K562 (cell line): ENCODE measurements around the gene TMEM120B. TPM values are rescaled to one million over a fixed set of nuclear protein-coding genes. Genes with fewer than 3 reads are reported as not detected.
A peak's percentile ranks its signal among the peaks of the same experiment; 100 is the strongest.

Experiments
- ARID1B ChIP-seq: fragments of 450-650 bp; IDR thresholded peaks from 2 replicates; pipeline ENCODE4 v1.6.1; 2016; ENCODE audit warnings: antibody characterized with exemption, mild to moderate bottlenecking, inconsistent platforms
- ATF7 ChIP-seq: fragments of 450-650 bp; IDR thresholded peaks from 2 replicates; pipeline ENCODE4 v1.7.1; 2014; ENCODE audit warnings: mild to moderate bottlenecking, moderate library complexity
- DMBX1 ChIP-seq: fragments of 250-450 bp; sonication (Bioruptor Pico); IDR thresholded peaks from 2 replicates; pipeline ENCODE4 v1.8.0; 2022; ENCODE audit warnings: inconsistent platforms, mild to moderate bottlenecking, moderate library complexity, borderline replicate concordance
- HDAC1 ChIP-seq, 2 experiments: fragments of 450-650 bp; IDR thresholded peaks; 2 replicates each; pipeline ENCODE4 v1.6.1; 2016 to 2017; ENCODE audit warnings: inconsistent platforms in 1 of 2, mild to moderate bottlenecking in 1 of 2, moderate library complexity in 1 of 2
- KDM4B ChIP-seq, 2 experiments: fragments of 450-650 bp in 1 of 2; sonication (generic) in 1 of 2; IDR thresholded peaks; 2 replicates each; pipeline ENCODE4 v1.6.1; 2016 to 2017; ENCODE audit warnings: borderline replicate concordance in 2 of 2, antibody characterized with exemption in 1 of 2, low read depth in 1 of 2, mild to moderate bottlenecking in 1 of 2
- L3MBTL2 ChIP-seq: fragments of 450-650 bp; IDR thresholded peaks from 2 replicates; pipeline ENCODE4 v1.6.1; 2016; ENCODE audit warnings: mild to moderate bottlenecking, moderate library complexity
- MAZ ChIP-seq, 2 experiments: fragments of 450-650 bp in 1 of 2; sonication (generic) in 1 of 2; formaldehyde crosslinking; IDR thresholded peaks in 1 of 2; conservative IDR thresholded peaks in 1 of 2; 2 replicates each; pipeline versions ENCODE4 v1.4.0 to v1.5.0; 2020; ENCODE audit warnings: mild to moderate bottlenecking in 1 of 2, missing genetic modification reagents in 1 of 2
- MYC ChIP-seq, 2 experiments: fragments of 250-450 bp in 1 of 2; sonication (Bioruptor Pico) in 1 of 2; IDR thresholded peaks; 2 replicates each; pipeline versions ENCODE4 v1.5.1 to v1.6.1; 2012 to 2021; ENCODE audit warnings: low read depth in 2 of 2, borderline replicate concordance in 1 of 2, improper control_type of control experiment in 1 of 2, low read length in 1 of 2, mild to moderate bottlenecking in 1 of 2, moderate library complexity in 1 of 2
- PTRF ChIP-seq: fragments of 450-650 bp; IDR thresholded peaks from 2 replicates; pipeline ENCODE4 v1.6.1; 2016; ENCODE audit warnings: mild to moderate bottlenecking, missing genetic modification characterization, missing compliant biosample characterization
- RAD51 ChIP-seq: fragments of 450-650 bp; IDR thresholded peaks from 2 replicates; pipeline ENCODE4 v1.7.1; 2016; ENCODE audit warnings: low read depth, mild to moderate bottlenecking, borderline replicate concordance
- RBFOX2 ChIP-seq: fragments of 200-400 bp; formaldehyde crosslinking; IDR thresholded peaks from 2 replicates; pipeline ENCODE4 v1.6.1; 2017; ENCODE audit warnings: low read depth, mild to moderate bottlenecking, low read length, moderate library complexity
- SIN3A ChIP-seq, 2 experiments: fragments of 150-350 bp in 1 of 2; IDR thresholded peaks; 2 replicates each; pipeline ENCODE4 v1.6.1; 2011 to 2016; ENCODE audit warnings: borderline replicate concordance in 2 of 2, low read depth in 2 of 2, low read length in 2 of 2, mild to moderate bottlenecking in 2 of 2, moderate library complexity in 2 of 2; ENCODE audit not compliant: control insufficient read depth in 1 of 2
- SMARCA4 ChIP-seq: fragments of 450-650 bp; IDR thresholded peaks from 2 replicates; pipeline ENCODE4 v1.6.1; 2016
- ZNF143 ChIP-seq: sonication (generic); formaldehyde crosslinking; IDR thresholded peaks from 2 replicates; pipeline ENCODE4 v1.9.0; 2022; ENCODE audit warnings: mild to moderate bottlenecking, missing genetic modification reagents
- ZNF780A ChIP-seq: fragments of 250-450 bp; sonication (Bioruptor Pico); IDR thresholded peaks from 2 replicates; pipeline ENCODE4 v1.5.0; 2021; ENCODE audit warnings: mild to moderate bottlenecking
- polyA plus RNA-seq, 8 experiments: library from polyadenylated mRNA; depleted of rRNA in 4 of 8; stranded (reverse) in 5 of 8; unstranded in 3 of 8; fragments of >200 nt; fragmentation: Nextera tagmentation in 2 of 8; fragmentation: Illumina TruSeq in 1 of 8; extraction: Ambion mirVana in 2 of 8; extraction: Trizol in 1 of 8; gene quantifications; 2 replicates each; pipeline versions ENCODE4 v1.2.1 to v1.2.3, GENCODE V29; 2011 to 2014; ENCODE audit warnings: inconsistent platforms in 1 of 8, missing spikeins in 1 of 8
- total RNA-seq, 7 experiments: library from RNA; depleted of rRNA in 6 of 7; stranded (reverse); fragments of >200 nt in 6 of 7; fragmentation: Illumina TruSeq in 2 of 7; extraction: Trizol in 2 of 7; gene quantifications; 2 replicates each; pipeline versions ENCODE4 v1.2.1 to v1.2.3, GENCODE V29; 2011 to 2021; ENCODE audit warnings: low replicate concordance in 1 of 7
- TF ChIP-seq, protein P1 (sequence below), 2 experiments: fragments of 250-450 bp in 1 of 2; fragments of 450-650 bp in 1 of 2; sonication (Bioruptor Pico) in 1 of 2; IDR thresholded peaks; 2 replicates each; pipeline versions ENCODE4 v1.6.1 to v1.8.0; 2016 to 2021; ENCODE audit warnings: mild to moderate bottlenecking in 2 of 2, moderate library complexity in 2 of 2, missing compliant biosample characterization in 1 of 2, missing genetic modification characterization in 1 of 2
- TF ChIP-seq, protein P2 (sequence below): sonication (generic); formaldehyde crosslinking; IDR thresholded peaks from 2 replicates; pipeline ENCODE4 v1.9.0; 2022; ENCODE audit warnings: mild to moderate bottlenecking, missing genetic modification reagents
- TF ChIP-seq, protein P3 (sequence below): sonication (generic); formaldehyde crosslinking; IDR thresholded peaks from 2 replicates; pipeline ENCODE4 v1.8.0; 2022; ENCODE audit warnings: mild to moderate bottlenecking, missing genetic modification reagents

TMEM120B gene
- total and polyA plus RNA-seq, 9 of the 15 experiments (the other 6 are each of a cell fraction or from before 2014, with no cell fraction given): 1.7 to 18.6 (median 7.4) TPM

DNA sequence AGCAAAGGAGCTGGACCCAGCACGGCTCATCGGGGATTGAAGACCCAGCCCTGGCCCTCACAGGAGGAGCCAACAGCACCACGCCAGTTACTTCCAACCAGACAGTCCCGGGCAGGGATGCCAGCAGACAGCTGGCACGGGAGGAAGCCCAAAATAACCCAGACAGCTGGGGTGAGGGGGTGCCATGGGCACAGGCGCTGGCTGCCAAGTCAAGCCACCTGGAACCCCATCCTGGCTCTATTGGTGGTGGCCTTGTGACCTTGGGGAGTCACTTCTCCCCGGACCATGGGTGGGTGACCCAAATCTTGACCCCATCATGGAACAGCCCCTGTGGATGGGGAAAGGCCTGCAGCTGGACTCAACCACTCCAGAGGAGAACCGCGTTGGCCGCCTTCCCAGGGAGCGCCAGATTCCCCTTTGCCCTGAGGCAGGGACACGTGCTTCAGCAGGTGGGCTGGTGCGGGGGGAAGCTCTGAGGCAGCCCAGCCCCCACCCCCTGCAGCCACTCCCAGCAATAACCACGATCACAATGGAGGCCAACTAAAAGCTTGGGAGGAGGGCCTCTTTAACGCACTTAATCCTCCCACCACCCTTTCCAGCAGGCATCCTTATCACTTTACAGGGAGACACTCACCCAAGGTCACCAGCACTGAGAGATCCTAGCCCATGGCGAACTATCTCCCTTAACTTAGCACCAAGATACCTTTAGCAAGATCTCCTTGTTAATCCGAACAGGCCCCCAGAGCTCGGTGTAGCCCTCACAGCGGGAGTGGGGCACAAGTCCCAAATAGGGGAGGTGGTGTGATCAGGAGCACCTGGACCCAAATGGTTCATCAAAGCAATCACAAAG is 85.6 kb downstream of the TMEM120B start (continued):
- TF ChIP-seq MYC (IDR thresholded peaks at IDR 0.05; ENCODE audit: low read depth, low read length): peak; percentile 88
- TF ChIP-seq MYC (CRISPR knock-in tag; IDR thresholded peaks at IDR 0.05; ENCODE audit: borderline replicate concordance, low read depth): peak; percentile 58; the same call in 1 of the 2 replicates
- 0 out of 2 replicates have a peak, but pooled peaks have one; percentile 27 for TF ChIP-seq RAD51
- TF ChIP-seq, protein P1, sequence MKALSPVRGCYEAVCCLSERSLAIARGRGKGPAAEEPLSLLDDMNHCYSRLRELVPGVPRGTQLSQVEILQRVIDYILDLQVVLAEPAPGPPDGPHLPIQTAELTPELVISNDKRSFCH (CRISPR knock-in tag; IDR thresholded peaks at IDR 0.05): no peak
- TF ChIP-seq, protein P1 (tag; IDR thresholded peaks at IDR 0.05): no peak
- TF ChIP-seq MAZ (CRISPR knock-in tag; conservative IDR thresholded peaks at IDR 0.05 in 1 of 2, IDR thresholded peaks at IDR 0.05 in 1 of 2): 0 out of 4 replicates have a peak, but pooled peaks of 1 of the 2 experiments have one; percentile 38
- TF ChIP-seq ATF7: peak; percentile 22; the same call in 1 of the 2 replicates
- TF ChIP-seq HDAC1 (IDR thresholded peaks at IDR 0.05): peak in 1 of 2 experiments; percentile 63; a peak in 1 of 4 replicates
- TF ChIP-seq ZNF780A: no peak
- TF ChIP-seq ZNF143: no peak
- 0 out of 4 replicates have a peak, but pooled peaks of 1 of the 2 experiments have one; percentile 31 for TF ChIP-seq KDM4B (IDR thresholded peaks at IDR 0.05; ENCODE audit: borderline replicate concordance in 2 of 2, low read depth in 1 of 2)
- no peak for TF ChIP-seq PTRF (tag)
- TF ChIP-seq L3MBTL2: peak; percentile 70
- TF ChIP-seq, protein P2, sequence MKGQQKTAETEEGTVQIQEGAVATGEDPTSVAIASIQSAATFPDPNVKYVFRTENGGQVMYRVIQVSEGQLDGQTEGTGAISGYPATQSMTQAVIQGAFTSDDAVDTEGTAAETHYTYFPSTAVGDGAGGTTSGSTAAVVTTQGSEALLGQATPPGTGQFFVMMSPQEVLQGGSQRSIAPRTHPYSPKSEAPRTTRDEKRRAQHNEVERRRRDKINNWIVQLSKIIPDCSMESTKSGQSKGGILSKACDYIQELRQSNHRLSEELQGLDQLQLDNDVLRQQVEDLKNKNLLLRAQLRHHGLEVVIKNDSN (CRISPR knock-in tag): peak; percentile 68
- TF ChIP-seq, protein P3, sequence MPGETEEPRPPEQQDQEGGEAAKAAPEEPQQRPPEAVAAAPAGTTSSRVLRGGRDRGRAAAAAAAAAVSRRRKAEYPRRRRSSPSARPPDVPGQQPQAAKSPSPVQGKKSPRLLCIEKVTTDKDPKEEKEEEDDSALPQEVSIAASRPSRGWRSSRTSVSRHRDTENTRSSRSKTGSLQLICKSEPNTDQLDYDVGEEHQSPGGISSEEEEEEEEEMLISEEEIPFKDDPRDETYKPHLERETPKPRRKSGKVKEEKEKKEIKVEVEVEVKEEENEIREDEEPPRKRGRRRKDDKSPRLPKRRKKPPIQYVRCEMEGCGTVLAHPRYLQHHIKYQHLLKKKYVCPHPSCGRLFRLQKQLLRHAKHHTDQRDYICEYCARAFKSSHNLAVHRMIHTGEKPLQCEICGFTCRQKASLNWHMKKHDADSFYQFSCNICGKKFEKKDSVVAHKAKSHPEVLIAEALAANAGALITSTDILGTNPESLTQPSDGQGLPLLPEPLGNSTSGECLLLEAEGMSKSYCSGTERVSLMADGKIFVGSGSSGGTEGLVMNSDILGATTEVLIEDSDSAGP: no peak
- peak; percentile 16; the same call in 1 of the 2 replicates for TF ChIP-seq SMARCA4
- peak; percentile 62; the same call in 1 of the 2 replicates for TF ChIP-seq DMBX1
- TF ChIP-seq RBFOX2: peak; percentile 57; the same call in 1 of the 2 replicates
- 0 out of 2 replicates have a peak, but pooled peaks have one; percentile 39 for TF ChIP-seq ARID1B
- TF ChIP-seq SIN3A (IDR thresholded peaks at IDR 0.05; ENCODE audit: borderline replicate concordance in 2 of 2, control insufficient read depth in 1 of 2, low read depth in 2 of 2, low read length in 2 of 2): peak in 1 of 2 experiments; percentile 67; a peak in 2 of 4 replicates
